ENCODE measurements around the gene WWOX.

Gene WWOX

GRCh38 chr16:78895681-78896080, 796.2 kb downstream of the WWOX start:
- CTCF ChIA-PET = no interaction called here

GRCh38 chr16:78896280-78896679, 796.8 kb downstream of the WWOX start:
- no peak for TF ChIP-seq CTCF (IDR thresholded peaks at IDR 0.05; ENCODE audit: insufficient read depth, low read length, missing control alignments)
- H3K4me3 ChIP-seq (ENCODE audit: low read depth, low read length) = no peak overlapping the region
- DNase-seq (ENCODE audit: low read depth, low spot score) = no peak
- POLR2A ChIA-PET = no interaction called here
- CTCF ChIA-PET = no interaction called here

More at GRCh38 chr16:78895681-78896080, 796.2 kb downstream of the WWOX start:
- POLR2A ChIA-PET = no interaction called here
- DNase-seq (ENCODE audit: low read depth, low spot score) = no peak
- H3K4me3 ChIP-seq (ENCODE audit: low read depth, low read length) = no peak overlapping the region
- no peak for TF ChIP-seq CTCF (IDR thresholded peaks at IDR 0.05; ENCODE audit: insufficient read depth, low read length, missing control alignments)

- ChIA-PET POLR2A (no interaction called here), CTCF (no interaction called here)
- H3K4me3 ChIP-seq (ENCODE audit: low read depth, low read length) = no peak overlapping the region
- no peak for TF ChIP-seq CTCF (IDR thresholded peaks at IDR 0.05; ENCODE audit: insufficient read depth, low read length, missing control alignments)
- no peak for DNase-seq (ENCODE audit: low read depth, low spot score)
Measured at GRCh38 chr16:78897299-78897698, 797.8 kb downstream of the WWOX start.

- POLR2A ChIA-PET = no interaction called here
- no peak overlapping the region for H3K4me3 ChIP-seq (ENCODE audit: low read depth, low read length)
- TF ChIP-seq CTCF (IDR thresholded peaks at IDR 0.05; ENCODE audit: insufficient read depth, low read length, missing control alignments) = no peak
- CTCF ChIA-PET = no interaction called here
- no peak for DNase-seq (ENCODE audit: low read depth, low spot score)
Measured at GRCh38 chr16:78900044-78900811, 800.8 kb downstream of the WWOX start.

GRCh38 chr16:78900966-78901365, 801.5 kb downstream of the WWOX start:
- ChIA-PET POLR2A (no interaction called here), CTCF (no interaction called here)
- DNase-seq (ENCODE audit: low read depth, low spot score) = no peak
- no peak overlapping the region for H3K4me3 ChIP-seq (ENCODE audit: low read depth, low read length)
- no peak for TF ChIP-seq CTCF (IDR thresholded peaks at IDR 0.05; ENCODE audit: insufficient read depth, low read length, missing control alignments)

- no peak for TF ChIP-seq CTCF (IDR thresholded peaks at IDR 0.05; ENCODE audit: insufficient read depth, low read length, missing control alignments)
- CTCF ChIA-PET = no interaction called here
- DNase-seq (ENCODE audit: low read depth, low spot score) = no peak
- POLR2A ChIA-PET = no interaction called here
- H3K4me3 ChIP-seq (ENCODE audit: low read depth, low read length) = no peak overlapping the region
Measured at GRCh38 chr16:78902321-78902720, 802.9 kb downstream of the WWOX start.

Data from AG04449 (cell line).